Breast epithelium (tissue), 3 donors: ENCODE data around the gene CD47.

Experiments
- CTCF ChIP-seq, 3 donors: fragments of 450-650 bp; IDR thresholded peaks; one replicate each; pipeline ENCODE4 v1.5.1; 2016 to 2017; ENCODE audit warnings: antibody characterized with exemption in 3 of 3, mild to moderate bottlenecking in 3 of 3, moderate library complexity in 3 of 3
- POLR2A ChIP-seq: fragments of 450-650 bp; IDR thresholded peaks from one replicate; pipeline ENCODE4 v1.6.1; 2016; ENCODE audit warnings: antibody characterized with exemption, mild to moderate bottlenecking, moderate library complexity
- POLR2AphosphoS5 ChIP-seq, 3 donors: sonication (generic); formaldehyde crosslinking; IDR thresholded peaks; one replicate each; pipeline ENCODE4 v1.6.1; 2017; ENCODE audit warnings: antibody characterized with exemption in 3 of 3

GRCh38 chr3:108053067-108053466, 37.8 kb downstream of the CD47 start:
- TF ChIP-seq CTCF (IDR thresholded peaks at IDR 0.05) = no peak
- TF ChIP-seq POLR2A = no peak
- TF ChIP-seq POLR2AphosphoS5 (IDR thresholded peaks at IDR 0.05) = no peak
